Measurements from ENCODE around the gene LYZL4.

- TF ChIP-seq POLR2A (IDR thresholded peaks at IDR 0.05) = no peak
- no peak for TF ChIP-seq CTCF (IDR thresholded peaks at IDR 0.05)
These were observed 24.5 kb upstream of the LYZL4 start for GRCh38 chr3:42434777-42435380.
